K562 (cell line): Measurements from ENCODE around the gene ICE2. TPM values are rescaled to one million over a fixed set of nuclear protein-coding genes. Genes with fewer than 3 reads are reported as not detected.

Experiments
- ATAC-seq: fragments of 200-7000 bp; cut with Tn5 transposase; 3 replicates; pipeline ENCODE4 v1.9.1; 2020; ENCODE audit warnings: moderate library complexity
- BruUV-seq: library from RNA; stranded (reverse); fragments of 400-500 nt; replicated peaks from 2 replicates; lab custom pipeline; 2021; lab: Mats Ljungman, UMichigan
- CTCF ChIA-PET: fragments of 300-600 bp; formaldehyde crosslinking; extraction: SDS; loops from one replicate; lab custom pipeline; 2021; ENCODE audit warnings: low intra/inter-chr PET ratio; lab: Yijun Ruan, JAX
- POLR2A ChIA-PET: fragments of 300-600, 350-650 bp; sonication (Branson Sonifier 250); formaldehyde crosslinking; extraction: SDS; loops from one replicate; lab custom pipeline; 2021; ENCODE audit warnings: antibody characterized with exemption, inconsistent platforms; lab: Yijun Ruan, JAX
- DNase-seq, 4 experiments: peaks; one replicate each; pipeline versions ENCODE4 v3.0.0 to v3.0.0-alpha.2; 2011 to 2018; ENCODE audit warnings: low spot score in 3 of 4, mixed read lengths in 3 of 4; ENCODE audit errors: extremely low read depth in 1 of 4
- FAIRE-seq: peaks from 2 replicates; lab custom pipeline; 2011; peaks lifted over from hg19 to GRCh38; lab: Jason Lieb, UNC
- H2AFZ ChIP-seq: 2 replicates; pipeline ENCODE4 v1.6.0; 2011; ENCODE audit warnings: low read depth, low read length, control low read depth, inconsistent platforms
- H3K27ac ChIP-seq: fragments of 200-600 bp; 3 replicates; pipeline ENCODE4 v1.8.0; 2011; ENCODE audit warnings: low read depth, mild to moderate bottlenecking, control low read depth, inconsistent platforms, low read length, moderate library complexity, mixed read lengths; ENCODE audit errors: extremely low read depth
- H3K27me3 ChIP-seq, 2 experiments: fragments of 300-600 bp in 1 of 2; 2 replicates in 1 of 2; 3 replicates in 1 of 2; pipeline versions ENCODE4 v1.6.0 to v1.8.0; 2011; ENCODE audit warnings: inconsistent platforms in 2 of 2, low read length in 2 of 2, mild to moderate bottlenecking in 1 of 2, mixed read lengths in 1 of 2, moderate library complexity in 1 of 2; ENCODE audit not compliant: control insufficient read depth in 2 of 2, insufficient read depth in 2 of 2
- H3K36me3 ChIP-seq: fragments of 300-600 bp; 3 replicates; pipeline ENCODE4 v1.8.0; 2011; ENCODE audit warnings: mild to moderate bottlenecking, low read length, inconsistent platforms; ENCODE audit not compliant: control insufficient read depth, insufficient read depth
- H3K4me1 ChIP-seq, 2 experiments: fragments of 200-600 bp in 1 of 2; replicated peaks in 1 of 2; 2 replicates in 1 of 2; 3 replicates in 1 of 2; pipeline versions ENCODE4 v1.5.1 to v1.8.0; 2011; ENCODE audit warnings: inconsistent platforms in 2 of 2, low read length in 2 of 2, mild to moderate bottlenecking in 1 of 2, mixed read lengths in 1 of 2, moderate library complexity in 1 of 2; ENCODE audit not compliant: control insufficient read depth in 2 of 2, insufficient read depth in 2 of 2
- H3K4me2 ChIP-seq: 2 replicates; pipeline ENCODE4 v1.6.1; 2011; ENCODE audit warnings: low read length, control low read depth, inconsistent platforms, mixed read lengths; ENCODE audit not compliant: insufficient read depth
- H3K4me3 ChIP-seq: fragments of 200-600 bp; sonication (generic), shearing (Covaris generic); 2 replicates; pipeline ENCODE4 v1.5.1; 2016; ENCODE audit warnings: control low read depth, inconsistent platforms
- H3K79me2 ChIP-seq: fragments of 200-600 bp; 3 replicates; pipeline ENCODE4 v1.8.0; 2011; ENCODE audit warnings: low read length, inconsistent platforms; ENCODE audit not compliant: control insufficient read depth, insufficient read depth
- H3K9ac ChIP-seq, 2 experiments: 2 replicates each; pipeline versions ENCODE4 v1.6.0 to v1.6.1; 2011; ENCODE audit warnings: low read depth in 2 of 2, low read length in 2 of 2, control low read depth in 1 of 2, inconsistent platforms in 1 of 2, mild to moderate bottlenecking in 1 of 2, mixed read lengths in 1 of 2; ENCODE audit not compliant: insufficient read depth in 1 of 2
- H3K9me1 ChIP-seq: one replicate; pipeline ENCODE4 v1.6.0; 2011; ENCODE audit warnings: inconsistent platforms, mild to moderate bottlenecking, low read length, moderate library complexity; ENCODE audit not compliant: control insufficient read depth, insufficient read depth
- H3K9me3 ChIP-seq: replicated peaks from 2 replicates; pipeline ENCODE4 v1.5.1; 2011; ENCODE audit warnings: low read depth, low read length, inconsistent platforms; ENCODE audit not compliant: control insufficient read depth, insufficient read depth
- H4K20me1 ChIP-seq: replicated peaks from 2 replicates; pipeline ENCODE4 v1.6.1; 2011; ENCODE audit warnings: low read length, inconsistent platforms, mixed read lengths; ENCODE audit not compliant: control insufficient read depth, insufficient read depth
- BRF2 ChIP-seq: IDR thresholded peaks from 3 replicates; pipeline ENCODE4 v1.6.1; 2011; ENCODE audit warnings: borderline replicate concordance, mild to moderate bottlenecking; ENCODE audit not compliant: insufficient read length, insufficient read depth
- CHD1 ChIP-seq: fragments of 200-600 bp; sonication (generic); IDR thresholded peaks from one replicate; pipeline ENCODE4 v1.6.1; 2012; ENCODE audit warnings: mild to moderate bottlenecking, moderate library complexity, low read length, inconsistent platforms
- FOXA1 ChIP-seq: fragments of 450-650 bp; IDR thresholded peaks from 2 replicates; pipeline ENCODE4 v1.6.1; 2016; ENCODE audit warnings: mild to moderate bottlenecking, borderline replicate concordance
- FOXM1 ChIP-seq, 2 experiments: fragments of 450-650 bp in 1 of 2; sonication (generic) in 1 of 2; formaldehyde crosslinking in 1 of 2; IDR thresholded peaks; 2 replicates each; pipeline versions ENCODE4 v1.6.1 to v1.9.0; 2017 to 2022; ENCODE audit warnings: low read depth in 2 of 2, mild to moderate bottlenecking in 2 of 2, missing genetic modification reagents in 1 of 2, moderate library complexity in 1 of 2
- IRF1 ChIP-seq: sonication (generic); formaldehyde crosslinking; IDR thresholded peaks from 2 replicates; pipeline ENCODE4 v1.8.0; 2022; ENCODE audit warnings: missing genetic modification reagents, mild to moderate bottlenecking, borderline replicate concordance
- MEF2D ChIP-seq: conservative IDR thresholded peaks from 2 replicates; pipeline ENCODE4 v1.6.1; 2016; ENCODE audit warnings: low read depth, missing genetic modification characterization, missing compliant biosample characterization
- NEUROD1 ChIP-seq: fragments of 150-350 bp; IDR thresholded peaks from 2 replicates; pipeline ENCODE4 v1.6.1; 2014; ENCODE audit warnings: borderline replicate concordance, low read length, low read depth; ENCODE audit not compliant: partially characterized antibody
- PREB ChIP-seq: sonication (generic); formaldehyde crosslinking; IDR thresholded peaks from 2 replicates; pipeline ENCODE4 v1.8.1; 2023; ENCODE audit warnings: mild to moderate bottlenecking, missing genetic modification reagents
- SAFB2 ChIP-seq: fragments of 200-400 bp; formaldehyde crosslinking; IDR thresholded peaks from 2 replicates; pipeline ENCODE4 v1.6.1; 2018; ENCODE audit warnings: borderline replicate concordance, low read length, low read depth, moderate library complexity; ENCODE audit not compliant: severe bottlenecking
- ZNF449 ChIP-seq: fragments of 250-450 bp; sonication (Bioruptor Pico); IDR thresholded peaks from 2 replicates; pipeline ENCODE4 v1.8.0; 2022; ENCODE audit warnings: moderate library complexity, mild to moderate bottlenecking, inconsistent platforms
- ZNF77 ChIP-seq: fragments of 250-450 bp; sonication (Bioruptor Pico); IDR thresholded peaks from 2 replicates; pipeline ENCODE4 v1.5.0; 2020
- WGBS: fragments of 100-300 bp; shearing (Covaris generic); methylation state at CpG from one replicate; pipeline ENCODE4 v1.1.6; 2016; ENCODE audit warnings: low coverage, mixed read lengths; ENCODE audit not compliant: insufficient coverage; ENCODE audit errors: missing lambda C conversion rate; 5-methylcytosine and 5-hydroxymethylcytosine counted together
- in situ Hi-C: fragments of 300-500 bp; cut with MboI; formaldehyde crosslinking; loops from 4 replicates; pipeline ENCODE4 v1.15.0; 2018; ENCODE audit warnings: inconsistent platforms, mixed read lengths
- intact Hi-C: fragments of 100-400 bp; cut with micrococcal nuclease; formaldehyde crosslinking; loops from 2 replicates; pipeline ENCODE4 v1.14.2; 2022
- polyA plus RNA-seq, 8 experiments: library from polyadenylated mRNA; depleted of rRNA in 4 of 8; stranded (reverse) in 5 of 8; unstranded in 3 of 8; fragments of >200 nt; fragmentation: Nextera tagmentation in 2 of 8; fragmentation: Illumina TruSeq in 1 of 8; extraction: Ambion mirVana in 2 of 8; extraction: Trizol in 1 of 8; gene quantifications; 2 replicates each; pipeline versions ENCODE4 v1.2.1 to v1.2.3, GENCODE V29; 2011 to 2014; ENCODE audit warnings: inconsistent platforms in 1 of 8, missing spikeins in 1 of 8
- total RNA-seq, 7 experiments: library from RNA; depleted of rRNA in 6 of 7; stranded (reverse); fragments of >200 nt in 6 of 7; fragmentation: Illumina TruSeq in 2 of 7; extraction: Trizol in 2 of 7; gene quantifications; 2 replicates each; pipeline versions ENCODE4 v1.2.1 to v1.2.3, GENCODE V29; 2011 to 2021; ENCODE audit warnings: low replicate concordance in 1 of 7

The ICE2 gene
- total and polyA plus RNA-seq, 9 of the 15 experiments (the other 6 are each of a cell fraction or from before 2014, with no cell fraction given): 21.8 to 87.9 (median 58.1) TPM

- CTCF ChIA-PET: interaction anchor here (1.2 to 1.6 kb wide), 2 partner anchors 12 to 409 kb away, joined by 6 to 9 read pairs; no protein-coding TSS in a partner anchor
- POLR2A ChIA-PET: interaction anchor here (1.0 to 1.4 kb wide), 2 partner anchors 9 to 30 kb away, joined by 3 read pairs; no protein-coding TSS in a partner anchor
- TF ChIP-seq ZNF449: no peak
- TF ChIP-seq ZNF77 (CRISPR knock-in tag): no peak
- no peak for TF ChIP-seq NEUROD1
- no peak for TF ChIP-seq BRF2
- TF ChIP-seq MEF2D (tag): no peak
- no peak for TF ChIP-seq CHD1
- TF ChIP-seq FOXA1: no peak
- no peak for TF ChIP-seq SAFB2
- no peak for TF ChIP-seq FOXM1 (IDR thresholded peaks at IDR 0.05; ENCODE audit: low read depth)
- TF ChIP-seq FOXM1 (CRISPR knock-in tag; IDR thresholded peaks at IDR 0.05; ENCODE audit: low read depth): no peak
- no peak for TF ChIP-seq PREB (CRISPR knock-in tag)
- TF ChIP-seq IRF1 (CRISPR knock-in tag): no peak
Observed at GRCh38 chr15:60508442-60508841, 29.5 kb upstream of the ICE2 start.

More at GRCh38 chr15:60508442-60508841, 29.5 kb upstream of the ICE2 start:
- H3K36me3 ChIP-seq: no peaks in the 10 kb centered on the region
- no peak overlapping the region for H3K9ac ChIP-seq
- no TSS peak for BruUV-seq
- H4K20me1 ChIP-seq: no peaks in the 10 kb centered on the region; the same call in 1 of the 2 replicates
- H3K9me3 ChIP-seq: no peaks in the 10 kb centered on the region
- 1% methylated on average over 4 of the region's 4 CpGs for WGBS
- H3K9me1 ChIP-seq: no peaks in the 10 kb centered on the region
- intact Hi-C loops (loop anchor here (5.0 to 10.0 kb wide), 2 partner anchors 151 to 406 kb away; no protein-coding TSS in a partner anchor), in situ Hi-C loops (no loop called here)
- no peak overlapping the region for H3K27ac ChIP-seq
- FAIRE-seq (no peak), ATAC-seq (no peak), DNase-seq (no peak)
- no peak overlapping the region for H3K4me3 ChIP-seq
- H3K79me2 ChIP-seq: no peaks in the 10 kb centered on the region
- peaks cover 18 to 20% of the 10 kb centered on the region in 2 experiments for H3K27me3 ChIP-seq
- H3K4me2 ChIP-seq: no peak overlapping the region
- H3K4me1 ChIP-seq: no peaks in the 10 kb centered on the region
- H2AFZ ChIP-seq: no peak overlapping the region
